B cell (primary cell): ENCODE data around the gene TEX13C. TPM values are rescaled to one million over a fixed set of nuclear protein-coding genes. Genes with fewer than 3 reads are reported as not detected.

Experiments
- ATAC-seq: fragments of 200-7000 bp; cut with Tn5 transposase; one replicate; pipeline ENCODE4 v1.10.0; 2021; ENCODE audit warnings: low read depth, mild to moderate bottlenecking, moderate number of reproducible peaks, moderate library complexity
- CTCF ChIA-PET: fragments of 350-600 bp; sonication (Branson Sonifier 250); formaldehyde crosslinking; loops from one replicate; lab custom pipeline; 2021; ENCODE audit warnings: antibody characterized with exemption, inconsistent platforms; lab: Charles Lee
- POLR2A ChIA-PET: fragments of 350-600 bp; sonication (Branson Sonifier 250); formaldehyde crosslinking; loops from one replicate; lab custom pipeline; 2021; ENCODE audit warnings: antibody characterized with exemption; lab: Charles Lee
- DNase-seq: peaks from one replicate; pipeline ENCODE4 v3.0.0; 2013
- H2AFZ ChIP-seq: 2 replicates; pipeline ENCODE4 v1.6.1; 2012; ENCODE audit warnings: mild to moderate bottlenecking, low read depth, low read length; ENCODE audit not compliant: insufficient read depth, poor library complexity, severe bottlenecking
- H3K27ac ChIP-seq, 2 donors: 1 replicate in 1 of 2; 2 replicates in 1 of 2; pipeline ENCODE4 v1.5.1; 2012 to 2013; ENCODE audit warnings: low read length in 2 of 2, mild to moderate bottlenecking in 2 of 2, moderate library complexity in 1 of 2
- H3K27me3 ChIP-seq, 4 experiments: fragments of 200-600 bp in 1 of 4; sonication (generic) in 1 of 4; replicated peaks in 1 of 4; 1 replicate in 2 of 4; 2 replicates in 2 of 4; pipeline versions ENCODE4 v1.6.1 to v1.7.0; 2013 to 2016; ENCODE audit warnings: low read length in 3 of 4, mild to moderate bottlenecking in 2 of 4, mixed read lengths in 1 of 4, moderate library complexity in 1 of 4; ENCODE audit not compliant: insufficient read depth in 4 of 4, control insufficient read depth in 3 of 4; ENCODE audit errors: control extremely low read depth in 1 of 4
- H3K36me3 ChIP-seq, 2 experiments: replicated peaks in 1 of 2; 1 replicate in 1 of 2; 2 replicates in 1 of 2; pipeline versions ENCODE4 v1.6.1 to v1.7.1; 2013; ENCODE audit warnings: low read length in 1 of 2; ENCODE audit not compliant: insufficient read depth in 2 of 2, control insufficient read depth in 1 of 2; ENCODE audit errors: control extremely low read depth in 1 of 2, extremely low read depth in 1 of 2
- H3K4me1 ChIP-seq, 2 donors: fragments of 200-600 bp in 1 of 2; sonication (generic) in 1 of 2; 1 replicate in 1 of 2; 2 replicates in 1 of 2; pipeline versions ENCODE4 v1.5.1 to v1.6.1; 2013 to 2017; ENCODE audit warnings: low read length in 2 of 2; ENCODE audit not compliant: control insufficient read depth in 2 of 2, insufficient read depth in 2 of 2
- H3K4me2 ChIP-seq: replicated peaks from 2 replicates; pipeline ENCODE3; 2012; ENCODE audit warnings: mild to moderate bottlenecking, low read depth, low read length; ENCODE audit not compliant: poor library complexity, severe bottlenecking
- H3K4me3 ChIP-seq, 5 experiments: fragments of 200-600 bp in 1 of 5; sonication (generic) in 1 of 5; 1 replicate in 3 of 5; 2 replicates in 2 of 5; pipeline versions ENCODE4 v1.5.1 to v1.7.0; 2011 to 2016; ENCODE audit warnings: low read length in 4 of 5, mild to moderate bottlenecking in 4 of 5, low read depth in 2 of 5, control low read depth in 1 of 5, moderate library complexity in 1 of 5; ENCODE audit not compliant: insufficient read depth in 1 of 5; ENCODE audit errors: control extremely low read depth in 1 of 5, extremely low read depth in 1 of 5
- H3K79me2 ChIP-seq: fragments of 200-600 bp; sonication (generic); one replicate; pipeline ENCODE4 v1.6.0; 2016; ENCODE audit warnings: low read length; ENCODE audit not compliant: control insufficient read depth, insufficient read depth
- H3K9ac ChIP-seq: fragments of 200-600 bp; sonication (generic); 2 replicates; pipeline ENCODE4 v1.6.1; 2017; ENCODE audit warnings: mild to moderate bottlenecking, low read length, moderate library complexity
- H3K9me3 ChIP-seq, 3 donors: one replicate each; pipeline versions ENCODE4 v1.6.1 to v1.7.1; 2013; ENCODE audit warnings: low read length in 2 of 3; ENCODE audit not compliant: control insufficient read depth in 2 of 3, insufficient read depth in 1 of 3; ENCODE audit errors: control extremely low read depth in 1 of 3
- H4K20me1 ChIP-seq: 2 replicates; pipeline ENCODE4 v1.6.0; 2012; ENCODE audit warnings: mild to moderate bottlenecking, low read length; ENCODE audit not compliant: insufficient read depth, control insufficient read depth, poor library complexity, severe bottlenecking
- H3K27ac Mint-ChIP-seq: one replicate; pipeline ENCODE4 v1.8.0; 2021; ENCODE audit warnings: mixed read lengths
- H3K27me3 Mint-ChIP-seq: one replicate; pipeline ENCODE4 v1.8.0; 2021; ENCODE audit warnings: mixed read lengths
- H3K4me1 Mint-ChIP-seq: one replicate; pipeline ENCODE4 v1.8.0; 2021; ENCODE audit warnings: mixed read lengths
- H3K4me3 Mint-ChIP-seq: one replicate; pipeline ENCODE4 v1.8.0; 2021; ENCODE audit warnings: mixed read lengths
- H3K9me3 Mint-ChIP-seq: one replicate; pipeline ENCODE4 v1.8.0; 2022; ENCODE audit warnings: mixed read lengths; ENCODE audit not compliant: insufficient read depth
- EZH2 ChIP-seq: IDR thresholded peaks from 2 replicates; pipeline ENCODE4 v1.6.1; 2012; ENCODE audit warnings: borderline replicate concordance, low read depth, mild to moderate bottlenecking, moderate library complexity, low read length; ENCODE audit not compliant: insufficient read depth, poor library complexity, severe bottlenecking
- WGBS: methylation state at CpG from one replicate; pipeline ENCODE4 v1.1.5; 2013; ENCODE audit warnings: missing lambda C conversion rate; ENCODE audit not compliant: insufficient coverage; 5-methylcytosine and 5-hydroxymethylcytosine counted together
- intact Hi-C: fragments of 100-400 bp; cut with micrococcal nuclease; formaldehyde crosslinking; loops from one replicate; pipeline ENCODE4 v1.10.0; 2022
- polyA plus RNA-seq: library from polyadenylated mRNA; depleted of rRNA; stranded (reverse); fragments of >200 nt; gene quantifications from 2 replicates; pipeline ENCODE4 v1.2.3, GENCODE V29; 2012
- total RNA-seq, 2 donors: library from RNA; stranded (reverse); fragments of 120-200 nt in 1 of 2; gene quantifications; 1 replicate in 1 of 2; 2 replicates in 1 of 2; pipeline versions ENCODE4 v1.2.3 to v1.2.4, GENCODE V29; 2013 to 2022
- TF ChIP-seq, protein P1 (sequence below): fragments of 200-600 bp; IDR thresholded peaks from one replicate; pipeline ENCODE4 v1.8.0; 2022; ENCODE audit warnings: antibody characterized with exemption, mild to moderate bottlenecking

The TEX13C gene
- total and polyA plus RNA-seq, 2 donors (not counting 1 experiment from before 2014, with no cell fraction given) = not detected

- peaks cover 0 to 2% (median 0%) of the 10 kb centered on the region in 3 donors for H3K9me3 ChIP-seq
- WGBS = no CpG with 5 or more reads among the region's 3 CpGs
Observed at GRCh38 chrX:125289920-125290319, 29.8 kb upstream of the TEX13C start.

GRCh38 chrX:125291124-125291523 is 28.5 kb upstream of the TEX13C start:
- no peak overlapping the region for H2AFZ ChIP-seq
- no peaks in the 10 kb centered on the region for H3K27me3 ChIP-seq
- Mint-ChIP-seq H3K9me3 (no peaks in the 10 kb centered on the region), H3K4me1 (peaks cover 11% of the 10 kb centered on the region), H3K27ac (no peak overlapping the region), H3K27me3 (no peaks in the 10 kb centered on the region), H3K4me3 (no peak overlapping the region)
- H3K4me3 ChIP-seq = no peak overlapping the region
- no peaks in the 10 kb centered on the region for H3K36me3 ChIP-seq
- ChIA-PET POLR2A (no interaction called here), CTCF (no interaction called here)
- no peak for DNase-seq
- H3K4me1 ChIP-seq = no peaks in the 10 kb centered on the region
- no peaks in the 10 kb centered on the region for H4K20me1 ChIP-seq
- H3K4me2 ChIP-seq = no peak overlapping the region
- ATAC-seq = no peak
- H3K9me3 ChIP-seq = peaks cover 0 to 2% (median 0%) of the 10 kb centered on the region in 3 donors
- H3K79me2 ChIP-seq = no peaks in the 10 kb centered on the region
- intact Hi-C loops = no loop called here
- H3K9ac ChIP-seq = no peak overlapping the region
- H3K27ac ChIP-seq = no peak overlapping the region
- TF ChIP-seq, protein P1, sequence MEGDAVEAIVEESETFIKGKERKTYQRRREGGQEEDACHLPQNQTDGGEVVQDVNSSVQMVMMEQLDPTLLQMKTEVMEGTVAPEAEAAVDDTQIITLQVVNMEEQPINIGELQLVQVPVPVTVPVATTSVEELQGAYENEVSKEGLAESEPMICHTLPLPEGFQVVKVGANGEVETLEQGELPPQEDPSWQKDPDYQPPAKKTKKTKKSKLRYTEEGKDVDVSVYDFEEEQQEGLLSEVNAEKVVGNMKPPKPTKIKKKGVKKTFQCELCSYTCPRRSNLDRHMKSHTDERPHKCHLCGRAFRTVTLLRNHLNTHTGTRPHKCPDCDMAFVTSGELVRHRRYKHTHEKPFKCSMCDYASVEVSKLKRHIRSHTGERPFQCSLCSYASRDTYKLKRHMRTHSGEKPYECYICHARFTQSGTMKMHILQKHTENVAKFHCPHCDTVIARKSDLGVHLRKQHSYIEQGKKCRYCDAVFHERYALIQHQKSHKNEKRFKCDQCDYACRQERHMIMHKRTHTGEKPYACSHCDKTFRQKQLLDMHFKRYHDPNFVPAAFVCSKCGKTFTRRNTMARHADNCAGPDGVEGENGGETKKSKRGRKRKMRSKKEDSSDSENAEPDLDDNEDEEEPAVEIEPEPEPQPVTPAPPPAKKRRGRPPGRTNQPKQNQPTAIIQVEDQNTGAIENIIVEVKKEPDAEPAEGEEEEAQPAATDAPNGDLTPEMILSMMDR = no peak
- no peak for TF ChIP-seq EZH2

More at GRCh38 chrX:125289920-125290319, 29.8 kb upstream of the TEX13C start:
- H4K20me1 ChIP-seq = no peaks in the 10 kb centered on the region
- H3K27ac ChIP-seq = no peak overlapping the region
- DNase-seq (no peak), ATAC-seq (no peak)
- no peak overlapping the region for H3K4me2 ChIP-seq
- intact Hi-C loops = no loop called here
- H3K4me1 ChIP-seq = no peaks in the 10 kb centered on the region
- TF ChIP-seq, protein P1 = no peak
- no peak for TF ChIP-seq EZH2
- no peak overlapping the region for H3K9ac ChIP-seq
- no peak overlapping the region for H3K4me3 ChIP-seq
- Mint-ChIP-seq H3K9me3 (no peaks in the 10 kb centered on the region), H3K27ac (no peak overlapping the region), H3K4me1 (peaks cover 6% of the 10 kb centered on the region), H3K4me3 (no peak overlapping the region), H3K27me3 (no peaks in the 10 kb centered on the region)
- H2AFZ ChIP-seq = no peak overlapping the region
- no peaks in the 10 kb centered on the region for H3K79me2 ChIP-seq
- CTCF ChIA-PET = no interaction called here
- H3K36me3 ChIP-seq = no peaks in the 10 kb centered on the region
- POLR2A ChIA-PET = no interaction called here
- H3K27me3 ChIP-seq = no peaks in the 10 kb centered on the region
